Endodermal cell (in vitro differentiated cells): Measurements from ENCODE around the gene SLC25A48. TPM values are rescaled to one million over a fixed set of nuclear protein-coding genes. Genes with fewer than 3 reads are reported as not detected.
"Not testable (repeated sequence)": the region's sequence is repeated elsewhere in the genome, so short reads cannot be mapped to it uniquely, and the experiment has no call there.

Experiments
- DNase-seq: peaks from one replicate; pipeline ENCODE4 v3.0.0-alpha.2; 2017
- H3K27ac ChIP-seq: 2 replicates; pipeline ENCODE4 v1.5.1; 2013; ENCODE audit warnings: mild to moderate bottlenecking, low read depth, low read length, moderate library complexity
- H3K27me3 ChIP-seq: 2 replicates; pipeline ENCODE4 v1.6.1; 2013; ENCODE audit warnings: mild to moderate bottlenecking, low read length, moderate library complexity; ENCODE audit not compliant: insufficient read depth, control insufficient read depth, poor library complexity, severe bottlenecking
- H3K36me3 ChIP-seq: 2 replicates; pipeline ENCODE4 v1.7.0; 2013; ENCODE audit warnings: mild to moderate bottlenecking, low read length, moderate library complexity; ENCODE audit not compliant: control insufficient read depth, insufficient read depth
- H3K4me1 ChIP-seq: one replicate; pipeline ENCODE4 v1.7.0; 2013; ENCODE audit warnings: low read length; ENCODE audit not compliant: control insufficient read depth, insufficient read depth
- H3K4me3 ChIP-seq: 2 replicates; pipeline ENCODE4 v1.5.1; 2013; ENCODE audit warnings: mild to moderate bottlenecking, low read length, moderate library complexity
- H3K9ac ChIP-seq: 2 replicates; pipeline ENCODE4 v1.6.1; 2013; ENCODE audit warnings: mild to moderate bottlenecking, low read length, moderate library complexity; ENCODE audit not compliant: poor library complexity, severe bottlenecking; ENCODE audit errors: extremely low read depth
- H3K9me3 ChIP-seq: 2 replicates; pipeline ENCODE4 v1.6.1; 2013; ENCODE audit warnings: mild to moderate bottlenecking, low read length, moderate library complexity; ENCODE audit not compliant: control insufficient read depth
- H3K27ac Mint-ChIP-seq: 2 replicates; pipeline ENCODE4 v1.8.0; 2020; ENCODE audit warnings: mixed read lengths
- H3K27me3 Mint-ChIP-seq: 2 replicates; pipeline ENCODE4 v1.8.0; 2021; ENCODE audit warnings: mild to moderate bottlenecking, mixed read lengths; ENCODE audit not compliant: insufficient read depth
- H3K36me3 Mint-ChIP-seq: 2 replicates; pipeline ENCODE4 v1.8.0; 2020; ENCODE audit warnings: low read depth, mixed read lengths
- H3K4me1 Mint-ChIP-seq: 2 replicates; pipeline ENCODE4 v1.8.0; 2020; ENCODE audit warnings: mixed read lengths
- H3K4me3 Mint-ChIP-seq: 2 replicates; pipeline ENCODE4 v1.8.0; 2020; ENCODE audit warnings: mild to moderate bottlenecking, moderate library complexity, mixed read lengths
- H3K9me3 Mint-ChIP-seq: 2 replicates; pipeline ENCODE4 v1.8.0; 2020; ENCODE audit warnings: mild to moderate bottlenecking, mixed read lengths
- CTCF ChIP-seq: fragments of 200-600 bp; sonication (generic); conservative IDR thresholded peaks from 2 replicates; pipeline ENCODE4 v1.5.0; 2021; ENCODE audit warnings: antibody characterized with exemption, mild to moderate bottlenecking
- WGBS, 2 experiments: methylation state at CpG; one replicate each; pipeline versions ENCODE4 v1.1.5 to v1.1.7; 2013; ENCODE audit warnings: missing lambda C conversion rate in 2 of 2, mixed read lengths in 1 of 2; ENCODE audit not compliant: insufficient coverage in 1 of 2, insufficient read length in 1 of 2; 5-methylcytosine and 5-hydroxymethylcytosine counted together
- total RNA-seq, 2 donors: library from RNA; stranded (reverse); fragmentation: NEBNext Ultra II Directional in 1 of 2; extraction: Animal tissue kit (Norgen Biotek cat#: 25700) in 1 of 2; gene quantifications; 2 replicates in 1 of 2; 3 replicates in 1 of 2; pipeline ENCODE4 v1.2.1, GENCODE V29; 2021

The SLC25A48 gene
- total RNA-seq, 2 donors from 2014 or later: 2.5 to 5.9 TPM

GRCh38 chr5:135851186-135851914 lies 16.9 kb downstream of the SLC25A48 start:
- H3K9me3 ChIP-seq: peaks cover 17% of the 10 kb centered on the region
- H3K27ac Mint-ChIP-seq: no peak overlapping the region
- no peak overlapping the region for H3K27ac ChIP-seq
- no peaks in the 10 kb centered on the region for H3K36me3 ChIP-seq
- no peak overlapping the region for H3K9ac ChIP-seq
- H3K27me3 Mint-ChIP-seq: peaks cover 2% of the 10 kb centered on the region
- H3K4me1 Mint-ChIP-seq: no peaks in the 10 kb centered on the region
- DNase-seq: peak; percentile 29
- H3K4me3 Mint-ChIP-seq: no peak overlapping the region
- no peaks in the 10 kb centered on the region for H3K27me3 ChIP-seq
- peaks cover 18% of the 10 kb centered on the region for H3K36me3 Mint-ChIP-seq
- no peaks in the 10 kb centered on the region for H3K9me3 Mint-ChIP-seq
- no peak overlapping the region for H3K4me3 ChIP-seq
- WGBS, 2 experiments: 90 to 94% methylated on average over 19 to 24 of the region's 24 CpGs
- no peak for TF ChIP-seq CTCF
- H3K4me1 ChIP-seq: no peaks in the 10 kb centered on the region

DNA sequence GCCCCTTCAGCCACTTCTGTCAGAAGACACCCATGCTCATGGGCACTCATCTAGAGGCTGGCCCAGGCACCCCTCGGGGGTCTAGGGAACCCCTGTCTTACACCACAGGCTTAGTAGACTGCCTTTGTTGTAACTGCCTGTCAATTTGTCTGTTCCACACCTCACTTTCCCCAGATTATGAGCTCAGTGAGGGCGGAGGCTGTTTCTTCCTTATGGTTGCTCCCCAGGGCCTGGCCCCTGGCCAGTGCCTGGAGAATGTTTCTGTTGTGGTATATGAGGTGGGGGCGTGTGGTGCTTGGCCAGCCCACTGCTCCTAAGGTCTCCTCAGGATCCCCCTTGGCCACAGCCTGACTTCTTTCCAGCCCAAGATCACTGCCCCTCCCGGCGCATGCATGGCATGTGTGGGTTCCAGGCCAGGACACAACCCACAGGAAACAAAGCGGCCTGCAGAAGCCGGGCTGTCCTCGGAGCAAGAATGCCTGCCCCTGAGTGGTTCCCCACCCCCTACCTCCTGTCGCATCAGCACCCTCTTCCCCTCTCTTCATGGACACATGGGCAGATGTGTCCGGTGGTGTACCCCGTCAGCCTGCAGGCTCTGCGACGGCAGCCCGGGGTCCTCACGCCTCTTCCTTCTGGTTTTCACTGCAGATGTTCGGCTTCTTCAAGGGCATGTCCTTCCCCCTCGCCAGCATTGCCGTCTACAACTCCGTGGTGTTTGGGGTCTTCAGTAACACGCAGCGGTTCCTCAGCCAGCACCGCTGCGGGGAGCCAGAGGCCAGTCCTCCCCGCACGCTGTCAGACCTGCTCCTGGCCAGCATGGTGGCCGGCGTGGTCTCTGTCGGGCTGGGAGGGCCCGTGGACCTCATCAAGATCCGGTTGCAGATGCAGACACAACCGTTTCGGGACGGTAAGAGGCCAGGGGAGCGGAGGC lies 17.7 kb downstream of the SLC25A48 start:
- Mint-ChIP-seq H3K4me1 (no peaks in the 10 kb centered on the region), H3K9me3 (no peaks in the 10 kb centered on the region), H3K27ac (no peak overlapping the region), H3K27me3 (peaks cover 2% of the 10 kb centered on the region), H3K36me3 (peaks cover 21% of the 10 kb centered on the region), H3K4me3 (no peak overlapping the region)
- Histone ChIP-seq H3K4me3 (no peak overlapping the region), H3K36me3 (no peaks in the 10 kb centered on the region), H3K27ac (no peak overlapping the region), H3K27me3 (no peaks in the 10 kb centered on the region), H3K9me3 (peaks cover 17% of the 10 kb centered on the region), H3K4me1 (no peaks in the 10 kb centered on the region), H3K9ac (no peak overlapping the region)
- 94 to 95% methylated on average over 19 to 34 of the region's 34 CpGs for WGBS, 2 experiments
- TF ChIP-seq CTCF: no peak
- peak; percentile 26 for DNase-seq

- Histone ChIP-seq H3K4me1 (peaks cover 10% of the 10 kb centered on the region), H3K27me3 (no peaks in the 10 kb centered on the region), H3K36me3 (no peaks in the 10 kb centered on the region), H3K9me3 (peaks cover 17% of the 10 kb centered on the region), H3K4me3 (no peak overlapping the region), H3K9ac (no peak overlapping the region), H3K27ac (no peak overlapping the region)
- DNase-seq: peak; percentile 28
- Mint-ChIP-seq H3K27ac (no peak overlapping the region), H3K4me1 (peaks cover 27% of the 10 kb centered on the region), H3K27me3 (peaks cover 2% of the 10 kb centered on the region), H3K36me3 (peaks cover 18% of the 10 kb centered on the region), H3K4me3 (no peak overlapping the region), H3K9me3 (no peaks in the 10 kb centered on the region)
- no peak for TF ChIP-seq CTCF
- WGBS, 2 experiments: 84 to 92% methylated on average over 2 of the region's 2 CpGs
These were observed 23.3 kb downstream of the SLC25A48 start for GRCh38 chr5:135857630-135858311.

DNA sequence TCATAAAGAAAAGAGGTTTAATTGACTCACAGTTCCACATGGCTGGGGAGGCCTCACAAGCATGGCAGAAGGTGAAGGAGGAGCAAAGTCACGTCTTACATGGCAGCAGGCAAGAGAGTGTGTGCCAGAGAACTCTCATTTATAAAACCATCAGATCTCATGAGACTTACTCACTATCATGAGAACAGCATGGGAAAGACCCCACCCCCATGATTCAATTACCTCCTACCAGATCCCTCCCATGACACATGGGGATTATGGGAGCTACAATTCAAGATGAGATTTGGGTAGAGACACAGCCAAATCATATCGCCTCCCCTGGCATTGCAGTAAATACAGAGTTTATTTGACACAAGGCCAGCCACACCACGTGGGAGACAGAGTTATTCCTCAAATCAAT lies 24.7 kb downstream of the SLC25A48 start:
- not testable (repeated sequence) for H3K9ac ChIP-seq, H3K36me3 Mint-ChIP-seq, H3K36me3 ChIP-seq, H3K4me3 Mint-ChIP-seq, H3K9me3 ChIP-seq, H3K27me3 ChIP-seq, H3K9me3 Mint-ChIP-seq, H3K27me3 Mint-ChIP-seq
- Mint-ChIP-seq H3K27ac (peak overlapping the region; percentile 84), H3K4me1 (peaks cover 27% of the 10 kb centered on the region)
- 85% methylated on average over 3 of the region's 3 CpGs; no CpG with 5 or more reads in 1 of the 2 experiments for WGBS, 2 experiments
- Histone ChIP-seq H3K4me3 (peak overlapping the region; percentile 12), H3K27ac (peak overlapping the region; percentile 19), H3K4me1 (peaks cover 10% of the 10 kb centered on the region)
- peak; percentile 36 for DNase-seq
